Liver (tissue), 3 donors: Measurements from ENCODE around the gene SRGAP1.

ENCODE experiments used
- ATF3 ChIP-seq: IDR thresholded peaks from 2 replicates; pipeline ENCODE4 v1.6.1; 2016; ENCODE audit warnings: antibody characterized with exemption
- CTCF ChIP-seq: fragments of 150-350 bp; IDR thresholded peaks from 2 replicates; pipeline ENCODE4 v1.5.1; 2017; ENCODE audit warnings: improper control_type of control experiment, low read depth, low read length; ENCODE audit not compliant: missing input control
- EGR1 ChIP-seq, 2 donors: IDR thresholded peaks; 2 replicates each; pipeline ENCODE4 v1.6.1; 2016 to 2018; ENCODE audit warnings: antibody characterized with exemption in 2 of 2, low read depth in 2 of 2
- GABPA ChIP-seq, 2 donors: IDR thresholded peaks in 1 of 2; conservative IDR thresholded peaks in 1 of 2; 2 replicates each; pipeline ENCODE4 v1.6.1; 2016; ENCODE audit warnings: antibody characterized with exemption in 2 of 2, mild to moderate bottlenecking in 1 of 2, moderate library complexity in 1 of 2
- JUND ChIP-seq, 2 donors: IDR thresholded peaks; 2 replicates each; pipeline ENCODE4 v1.6.1; 2016; ENCODE audit warnings: antibody characterized with exemption in 2 of 2
- RAD21 ChIP-seq, 2 donors: IDR thresholded peaks; 2 replicates each; pipeline ENCODE4 v1.6.1; 2016; ENCODE audit warnings: antibody characterized with exemption in 2 of 2, mild to moderate bottlenecking in 2 of 2
- REST ChIP-seq: IDR thresholded peaks from 2 replicates; pipeline ENCODE4 v1.6.1; 2016; ENCODE audit warnings: antibody characterized with exemption, mild to moderate bottlenecking
- YY1 ChIP-seq: IDR thresholded peaks from 2 replicates; pipeline ENCODE4 v1.6.1; 2016; ENCODE audit warnings: antibody characterized with exemption, mild to moderate bottlenecking
- TF ChIP-seq, protein P1 (sequence below): IDR thresholded peaks from 2 replicates; pipeline ENCODE4 v1.6.1; 2016; ENCODE audit warnings: antibody characterized with exemption
- donor health status: healthy.
- donor health status: healthy.

- TF ChIP-seq CTCF (no peak), JUND (IDR thresholded peaks at IDR 0.05) (no peak), YY1 (no peak), ATF3 (no peak), REST (no peak), EGR1 (IDR thresholded peaks at IDR 0.05; ENCODE audit: low read depth in 2 of 2) (no peak), RAD21 (IDR thresholded peaks at IDR 0.05) (no peak), GABPA (IDR thresholded peaks at IDR 0.05 in 1 of 2, conservative IDR thresholded peaks at IDR 0.05 in 1 of 2) (no peak)
- TF ChIP-seq, protein P1, sequence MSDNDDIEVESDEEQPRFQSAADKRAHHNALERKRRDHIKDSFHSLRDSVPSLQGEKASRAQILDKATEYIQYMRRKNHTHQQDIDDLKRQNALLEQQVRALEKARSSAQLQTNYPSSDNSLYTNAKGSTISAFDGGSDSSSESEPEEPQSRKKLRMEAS = no peak
These were observed 49.6 kb downstream of the SRGAP1 start for GRCh38 chr12:63894132-63894531.
